GM23338 (cell line): ENCODE results near the gene ICAM4. TPM values are rescaled to one million over a fixed set of nuclear protein-coding genes. Genes with fewer than 3 reads are reported as not detected.

Experiments
- ATAC-seq: fragments of 200-7000 bp; cut with Tn5 transposase; 3 replicates; pipeline ENCODE4 v1.9.1; 2020
- DNase-seq: peaks from one replicate; pipeline ENCODE4 v3.0.0-alpha.2; 2015; ENCODE audit warnings: low spot score
- H2AFZ ChIP-seq: fragments of 200-600 bp; sonication (generic); 2 replicates; pipeline ENCODE4 v1.8.0; 2016; ENCODE audit warnings: antibody characterized with exemption, mild to moderate bottlenecking, moderate library complexity
- H3F3A ChIP-seq: fragments of 200-600 bp; sonication (generic); replicated peaks from 2 replicates; pipeline ENCODE4 v1.8.0; 2017; ENCODE audit warnings: antibody characterized with exemption, mixed run types, low read depth
- H3K27ac ChIP-seq: fragments of 200-600 bp; sonication (generic); 2 replicates; pipeline ENCODE4 v1.6.1; 2016; ENCODE audit warnings: low read depth
- H3K27me3 ChIP-seq: fragments of 200-600 bp; sonication (generic); 2 replicates; pipeline ENCODE4 v1.8.0; 2016; ENCODE audit warnings: mild to moderate bottlenecking, mixed run types, moderate library complexity; ENCODE audit not compliant: insufficient read depth
- H3K36me3 ChIP-seq: fragments of 200-600 bp; sonication (generic); 2 replicates; pipeline ENCODE4 v1.8.0; 2016; ENCODE audit warnings: mild to moderate bottlenecking; ENCODE audit not compliant: insufficient read depth
- H3K4me1 ChIP-seq: fragments of 200-600 bp; sonication (generic); 2 replicates; pipeline ENCODE4 v1.8.0; 2016; ENCODE audit warnings: mild to moderate bottlenecking, moderate library complexity; ENCODE audit not compliant: insufficient read depth
- H3K4me2 ChIP-seq: fragments of 200-600 bp; sonication (generic); 2 replicates; pipeline ENCODE4 v1.7.1; 2017; ENCODE audit warnings: mixed run types
- H3K4me3 ChIP-seq: fragments of 200-600 bp; sonication (generic); 2 replicates; pipeline ENCODE4 v1.6.1; 2016; ENCODE audit warnings: mixed run types
- H3K79me2 ChIP-seq: fragments of 200-600 bp; sonication (generic); replicated peaks from 2 replicates; pipeline ENCODE4 v1.8.0; 2017; ENCODE audit warnings: mild to moderate bottlenecking; ENCODE audit not compliant: insufficient read depth
- H3K9me2 ChIP-seq: fragments of 200-600 bp; sonication (generic); 2 replicates; pipeline ENCODE4 v1.8.0; 2017; ENCODE audit not compliant: insufficient read depth
- H4K20me1 ChIP-seq: fragments of 200-600 bp; sonication (generic); replicated peaks from 2 replicates; pipeline ENCODE4 v1.8.0; 2017; ENCODE audit warnings: mild to moderate bottlenecking; ENCODE audit not compliant: insufficient read depth
- H3K27ac Mint-ChIP-seq: 2 replicates; pipeline ENCODE4 v1.8.0; 2020; ENCODE audit warnings: inconsistent platforms, mild to moderate bottlenecking, moderate library complexity, mixed read lengths
- H3K27me3 Mint-ChIP-seq: 3 replicates; pipeline ENCODE4 v1.8.0; 2022; ENCODE audit warnings: low read depth, mild to moderate bottlenecking, moderate library complexity, mixed read lengths, inconsistent platforms; ENCODE audit not compliant: insufficient read depth, poor library complexity
- H3K36me3 Mint-ChIP-seq: 3 replicates; pipeline ENCODE4 v1.8.0; 2021; ENCODE audit warnings: low read depth, mild to moderate bottlenecking, inconsistent platforms, moderate library complexity, mixed read lengths
- H3K4me1 Mint-ChIP-seq: 3 replicates; pipeline ENCODE4 v1.8.0; 2020; ENCODE audit warnings: mild to moderate bottlenecking, inconsistent platforms, mixed read lengths
- H3K4me3 Mint-ChIP-seq: 3 replicates; pipeline ENCODE4 v1.8.0; 2021; ENCODE audit warnings: moderate library complexity, mild to moderate bottlenecking, inconsistent platforms, mixed read lengths
- H3K9me3 Mint-ChIP-seq: 3 replicates; pipeline ENCODE4 v1.8.0; 2020; ENCODE audit warnings: moderate library complexity, mild to moderate bottlenecking, inconsistent platforms, mixed read lengths
- CREB1 ChIP-seq: fragments of 250-450 bp; sonication (Bioruptor Pico); IDR thresholded peaks from 2 replicates; pipeline ENCODE4 v1.5.0; 2020; ENCODE audit warnings: low read depth, mild to moderate bottlenecking, moderate library complexity
- CTCF ChIP-seq, 2 experiments: fragments of 200-600 bp in 1 of 2; sonication (generic) in 1 of 2; conservative IDR thresholded peaks; 2 replicates each; pipeline versions ENCODE4 v1.5.1 to v1.6.1; 2016 to 2017; ENCODE audit warnings: antibody characterized with exemption in 2 of 2, low read depth in 2 of 2, mild to moderate bottlenecking in 2 of 2, moderate library complexity in 1 of 2
- ETS1 ChIP-seq: IDR thresholded peaks from 2 replicates; pipeline ENCODE4 v1.6.1; 2016; ENCODE audit warnings: antibody characterized with exemption
- ZNF462 ChIP-seq: fragments of 250-450 bp; sonication (Bioruptor Pico); IDR thresholded peaks from 2 replicates; pipeline ENCODE4 v1.5.0; 2020; ENCODE audit warnings: mild to moderate bottlenecking, moderate library complexity
- polyA plus RNA-seq: library from polyadenylated mRNA; unstranded; fragments of >200 nt; fragmentation: Nextera tagmentation; extraction: Ambion mirVana; gene quantifications from 2 replicates; pipeline ENCODE4 v1.2.1, GENCODE V29; 2016
- total RNA-seq: library from RNA; depleted of rRNA; stranded (reverse); fragments of >200 nt; shearing (Covaris generic); gene quantifications from 2 replicates; pipeline ENCODE4 v1.2.3, GENCODE V29; 2014

The ICAM4 gene
- total and polyA plus RNA-seq, 2 experiments from 2014 or later: 0.81 to 1.0 TPM

GRCh38 chr19:10294368-10294697 is 7.6 kb downstream of the ICAM4 start:
- Mint-ChIP-seq H3K27me3 (peaks cover 84% of the 10 kb centered on the region), H3K36me3 (no peaks in the 10 kb centered on the region), H3K9me3 (no peaks in the 10 kb centered on the region), H3K4me1 (peaks cover 28% of the 10 kb centered on the region), H3K4me3 (peak overlapping the region; percentile 47; the same call in 1 of the 3 replicates), H3K27ac (no peak overlapping the region)
- no peak overlapping the region for H3K27ac ChIP-seq
- H2AFZ ChIP-seq: no peak overlapping the region
- H3K4me3 ChIP-seq: no peak overlapping the region
- H3K4me2 ChIP-seq: no peak overlapping the region
- H3K79me2 ChIP-seq: no peaks in the 10 kb centered on the region
- peak; percentile 56 for DNase-seq
- no peaks in the 10 kb centered on the region for H3K9me2 ChIP-seq
- peaks cover 21% of the 10 kb centered on the region; the same call in 1 of the 2 replicates for H3F3A ChIP-seq
- peak; percentile 12 for ATAC-seq
- peaks cover 13% of the 10 kb centered on the region for H3K4me1 ChIP-seq
- H3K36me3 ChIP-seq: no peaks in the 10 kb centered on the region
- no peak for TF ChIP-seq ETS1
- no peak for TF ChIP-seq CREB1 (CRISPR knock-in tag)
- no peak for TF ChIP-seq ZNF462 (CRISPR knock-in tag)
- peak in 1 of 2 experiments; percentile 67; a peak in 3 of 4 replicates for TF ChIP-seq CTCF (conservative IDR thresholded peaks at IDR 0.05; ENCODE audit: low read depth in 2 of 2)
- H4K20me1 ChIP-seq: no peaks in the 10 kb centered on the region
- peaks cover 88% of the 10 kb centered on the region for H3K27me3 ChIP-seq
